GM21619 (cell line): Measurements from ENCODE around the gene NDUFS8.

ENCODE experiments used
- ATAC-seq: cut with Tn5 transposase; IDR thresholded peaks from one replicate; pipeline ENCODE4 v1.9.1; 2021; ENCODE audit not compliant: unreplicated experiment

Gene NDUFS8

GRCh38 chr11:68014947-68015447 is 15.5 kb upstream of the NDUFS8 start:
- ATAC-seq = no peak

GRCh38 chr11:68015467-68015866 is 15.0 kb upstream of the NDUFS8 start:
- no peak for ATAC-seq

- ATAC-seq = no peak
Observed at GRCh38 chr11:68016161-68016903, 14.1 kb upstream of the NDUFS8 start.

GRCh38 chr11:68016904-68017817 is 13.3 kb upstream of the NDUFS8 start:
- no peak for ATAC-seq

- no peak for ATAC-seq
Observed at GRCh38 chr11:68017980-68018729, 12.3 kb upstream of the NDUFS8 start.

GRCh38 chr11:68018730-68019190 is 11.7 kb upstream of the NDUFS8 start:
- ATAC-seq = no peak

GRCh38 chr11:68019486-68019885 is 11.0 kb upstream of the NDUFS8 start:
- ATAC-seq = no peak

GRCh38 chr11:68020575-68020974 is 9.9 kb upstream of the NDUFS8 start:
- no peak for ATAC-seq

- no peak for ATAC-seq
Observed at GRCh38 chr11:68021167-68021787, 9.2 kb upstream of the NDUFS8 start.

GRCh38 chr11:68022531-68022930 is 8.0 kb upstream of the NDUFS8 start:
- no peak for ATAC-seq

GRCh38 chr11:68024508-68024907 is 6.0 kb upstream of the NDUFS8 start:
- ATAC-seq = no peak

GRCh38 chr11:68025047-68025446 is 5.4 kb upstream of the NDUFS8 start:
- ATAC-seq = no peak

- no peak for ATAC-seq
Observed at GRCh38 chr11:68026391-68027105, 3.9 kb upstream of the NDUFS8 start.

- ATAC-seq = no peak
Observed at GRCh38 chr11:68027667-68028066, 2.8 kb upstream of the NDUFS8 start.

GRCh38 chr11:68028802-68029545 is 1.5 kb upstream of the NDUFS8 start:
- ATAC-seq = no peak

GRCh38 chr11:68031144-68031464 is 623 bp downstream of the NDUFS8 start:
- ATAC-seq = no peak

- ATAC-seq = no peak
Observed at GRCh38 chr11:68032003-68032402, 1.5 kb downstream of the NDUFS8 start.

- no peak for ATAC-seq
Observed at GRCh38 chr11:68032997-68033707, 2.7 kb downstream of the NDUFS8 start.

- no peak for ATAC-seq
Observed at GRCh38 chr11:68033708-68034045, 3.2 kb downstream of the NDUFS8 start.
